CD4-positive, alpha-beta T cell (primary cell): Measurements from ENCODE around the gene ACLY. TPM values are rescaled to one million over a fixed set of nuclear protein-coding genes. Genes with fewer than 3 reads are reported as not detected.

ENCODE experiments used
- ATAC-seq: fragments of 200-7000 bp; cut with Tn5 transposase; one replicate; pipeline ENCODE4 v1.10.0; 2022; ENCODE audit warnings: mild to moderate bottlenecking; ENCODE audit not compliant: poor library complexity
- CTCF ChIA-PET: fragments of 350-600 bp; sonication (Branson Sonifier 250); formaldehyde crosslinking; loops from one replicate; lab custom pipeline; 2021; ENCODE audit warnings: antibody characterized with exemption, inconsistent platforms; lab: Charles Lee
- POLR2A ChIA-PET: fragments of 350-600 bp; sonication (Branson Sonifier 250); formaldehyde crosslinking; loops from one replicate; lab custom pipeline; 2021; ENCODE audit warnings: antibody characterized with exemption, inconsistent platforms; lab: Charles Lee
- DNase-seq, 14 experiments: peaks; one replicate each; pipeline ENCODE4 v3.0.0-alpha.2; 2013 to 2020; ENCODE audit warnings: mixed read lengths in 2 of 14
- H3K27ac ChIP-seq, 2 donors: one replicate each; pipeline versions ENCODE4 v1.5.1 to v1.7.0; 2013; ENCODE audit warnings: low read length in 2 of 2, low read depth in 1 of 2, mild to moderate bottlenecking in 1 of 2
- H3K27me3 ChIP-seq, 2 experiments: 1 replicate in 1 of 2; 2 replicates in 1 of 2; pipeline versions ENCODE4 v1.6.1 to v1.7.0; 2013; ENCODE audit warnings: low read length in 2 of 2, control low read depth in 1 of 2, mild to moderate bottlenecking in 1 of 2, moderate library complexity in 1 of 2; ENCODE audit not compliant: insufficient read depth in 2 of 2, control insufficient read depth in 1 of 2
- H3K36me3 ChIP-seq: one replicate; pipeline ENCODE4 v1.6.1; 2013; ENCODE audit warnings: low read length, control low read depth; ENCODE audit not compliant: insufficient read depth
- H3K4me1 ChIP-seq: one replicate; pipeline ENCODE4 v1.6.1; 2013; ENCODE audit warnings: low read length, control low read depth; ENCODE audit not compliant: insufficient read depth
- H3K4me3 ChIP-seq: one replicate; pipeline ENCODE4 v1.5.1; 2013; ENCODE audit warnings: mild to moderate bottlenecking, low read length, moderate library complexity
- H3K9me3 ChIP-seq, 2 experiments: 1 replicate in 1 of 2; 2 replicates in 1 of 2; pipeline versions ENCODE4 v1.6.1 to v1.7.0; 2013; ENCODE audit warnings: low read length in 2 of 2, mild to moderate bottlenecking in 2 of 2, control low read depth in 1 of 2, moderate library complexity in 1 of 2; ENCODE audit not compliant: control insufficient read depth in 1 of 2, insufficient read depth in 1 of 2
- H3K27ac Mint-ChIP-seq: one replicate; pipeline ENCODE4 v1.8.0; 2020; ENCODE audit warnings: mixed read lengths
- H3K27me3 Mint-ChIP-seq: one replicate; pipeline ENCODE4 v1.8.0; 2021; ENCODE audit warnings: mixed read lengths
- H3K36me3 Mint-ChIP-seq: one replicate; pipeline ENCODE4 v1.8.0; 2021; ENCODE audit warnings: low read depth, mixed read lengths
- H3K4me1 Mint-ChIP-seq: one replicate; pipeline ENCODE4 v1.8.0; 2021; ENCODE audit warnings: low read depth, mixed read lengths
- H3K4me3 Mint-ChIP-seq: one replicate; pipeline ENCODE4 v1.8.0; 2020; ENCODE audit warnings: mild to moderate bottlenecking, mixed read lengths
- H3K9me3 Mint-ChIP-seq: one replicate; pipeline ENCODE4 v1.8.0; 2020; ENCODE audit warnings: mixed read lengths
- CTCF ChIP-seq: fragments of 200-600 bp; IDR thresholded peaks from one replicate; pipeline ENCODE4 v1.8.0; 2022; ENCODE audit warnings: antibody characterized with exemption, mild to moderate bottlenecking
- intact Hi-C, 2 experiments: fragments of 100-400 bp; cut with DNase I in 1 of 2; cut with micrococcal nuclease in 1 of 2; formaldehyde crosslinking; loops; one replicate each; pipeline versions ENCODE4 v1.15.1 to v1.9.0; 2023 to 2025; cut with DNase I, micrococcal nuclease
- total RNA-seq, 174 experiments: library from RNA in 2 of 174; stranded (reverse) in 2 of 174; gene quantifications; one replicate each; pipeline ENCODE4 v1.2.3 and lab custom pipeline; 2021 to 2026

ACLY gene
- total RNA-seq, 2 experiments from 2014 or later: 25.9 to 28.3 TPM

GRCh38 chr17:41967141-41967920 is 48.6 kb upstream of the ACLY start:
- H3K36me3 Mint-ChIP-seq: peaks cover 30% of the 10 kb centered on the region
- H3K27ac Mint-ChIP-seq: peak overlapping the region; percentile 94

GRCh38 chr17:41966463-41967140 is 47.9 kb upstream of the ACLY start, which contains the start of gene CNP:
TSS of gene CNP (plus strand) at chr17:41966795. CDS start at chr17:41966885, 90 bp downstream.
- peaks cover 41% of the 10 kb centered on the region for H3K4me1 ChIP-seq
- H3K4me3 ChIP-seq: peak within 1 kb of the TSS; percentile 91
- ATAC-seq: peak; percentile 80
- Mint-ChIP-seq H3K4me1 (peaks cover 39% of the 10 kb centered on the region), H3K27ac (peak within 1 kb of the TSS; percentile 94), H3K4me3 (peak within 1 kb of the TSS; percentile 85), H3K9me3 (no peaks in the 10 kb centered on the region), H3K27me3 (no peaks in the 10 kb centered on the region), H3K36me3 (peaks cover 27% of the 10 kb centered on the region)
- POLR2A ChIA-PET: interaction anchor here (0.6 to 4.4 kb wide), 28 partner anchors 9 to 1394 kb away, joined by 3 to 81 read pairs (median 4); partner anchors contain the start of genes ACLY, BECN1, DHX58 and DNAJC7
- peak; percentile 79 to 96 (median 90) for DNase-seq
- H3K9me3 ChIP-seq: no peaks in the 10 kb centered on the region
- peaks cover 12% of the 10 kb centered on the region for H3K36me3 ChIP-seq
- intact Hi-C loops: loop anchor here (1.0 to 5.0 kb wide), 5 partner anchors 47 to 188 kb away; partner anchors contain the start of genes DNAJC7 (in 2 of the 2), KLHL11 (in 1 of the 2) and RAB5C (in 1 of the 2)
- peak within 1 kb of the TSS; percentile 65 to 74 for H3K27ac ChIP-seq
- CTCF ChIA-PET: interaction anchor here (0.9 to 2.1 kb wide), 6 partner anchors 36 to 149 kb away, joined by 3 to 6 read pairs (median 4); partner anchors contain the start of genes KLHL11, NKIRAS2 and ODAD4
- TF ChIP-seq CTCF: no peak
- no peaks in the 10 kb centered on the region for H3K27me3 ChIP-seq

More at GRCh38 chr17:41967141-41967920, 48.6 kb upstream of the ACLY start:
- TF ChIP-seq CTCF: no peak
- ChIA-PET POLR2A (interaction anchor here (0.6 to 4.4 kb wide), 10 partner anchors 37 to 492 kb away, joined by 3 to 81 read pairs (median 4); partner anchors contain the start of genes DHX58, DNAJC7, EIF1 and NKIRAS2), CTCF (interaction anchor here (0.5 to 2.1 kb wide), 4 partner anchors 40 to 134 kb away, joined by 3 to 5 read pairs (median 3); partner anchors contain the start of gene KLHL11)
- Histone ChIP-seq H3K4me3 (peak overlapping the region; percentile 91), H3K4me1 (peaks cover 41% of the 10 kb centered on the region), H3K9me3 (no peaks in the 10 kb centered on the region), H3K27ac (peak overlapping the region; percentile 65 to 74), H3K36me3 (peaks cover 19% of the 10 kb centered on the region), H3K27me3 (no peaks in the 10 kb centered on the region)
- Mint-ChIP-seq H3K4me3 (peak overlapping the region; percentile 85), H3K9me3 (no peaks in the 10 kb centered on the region), H3K4me1 (peaks cover 40% of the 10 kb centered on the region), H3K27me3 (no peaks in the 10 kb centered on the region)
- DNase-seq: peak in 13 of 14 experiments; percentile 15 to 67 (median 40)
- intact Hi-C loops: loop anchor here (2.0 to 5.0 kb wide), 4 partner anchors 49 to 187 kb away; partner anchors contain the start of genes DNAJC7 (in 2 of the 2), KLHL11 (in 1 of the 2) and RAB5C (in 1 of the 2)
- ATAC-seq: peak; percentile 12
